A673 (cell line): ENCODE results near the gene WDR41.

ENCODE experiments used
- EZH2 ChIP-seq: fragments of 200-600 bp; sonication (generic); IDR thresholded peaks from 2 replicates; pipeline ENCODE4 v1.6.1; 2017; ENCODE audit warnings: borderline replicate concordance, low read depth, mild to moderate bottlenecking, mixed read lengths, antibody characterized with exemption, low read length; ENCODE audit not compliant: poor library complexity, severe bottlenecking
- TF ChIP-seq, protein P1 (sequence below): fragments of 300-800, 200-600 bp; sonication (generic); conservative IDR thresholded peaks from 2 replicates; pipeline ENCODE4 v1.5.1; 2017; ENCODE audit warnings: low read depth, mild to moderate bottlenecking, antibody characterized with exemption, low read length, moderate library complexity, mixed read lengths

DNA sequence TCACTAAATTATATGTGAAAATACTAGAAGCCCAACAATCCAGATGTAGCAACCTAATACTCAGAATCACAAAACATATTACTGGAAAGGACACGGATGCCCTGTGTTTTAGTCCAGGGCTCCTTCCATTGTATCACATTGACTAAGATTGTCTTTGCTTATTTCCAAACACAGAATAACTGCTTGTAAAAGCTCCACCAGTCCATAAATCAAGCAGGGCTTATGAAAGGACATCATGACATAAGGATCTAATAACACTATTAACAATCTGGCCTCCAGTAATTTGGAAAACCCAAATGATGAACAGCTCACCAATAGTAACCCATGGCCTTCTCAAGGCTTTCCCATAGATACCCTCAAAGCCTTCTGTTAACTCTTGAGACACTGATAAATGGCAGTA, 39.8 kb downstream of the WDR41 start:
- TF ChIP-seq, protein P1, sequence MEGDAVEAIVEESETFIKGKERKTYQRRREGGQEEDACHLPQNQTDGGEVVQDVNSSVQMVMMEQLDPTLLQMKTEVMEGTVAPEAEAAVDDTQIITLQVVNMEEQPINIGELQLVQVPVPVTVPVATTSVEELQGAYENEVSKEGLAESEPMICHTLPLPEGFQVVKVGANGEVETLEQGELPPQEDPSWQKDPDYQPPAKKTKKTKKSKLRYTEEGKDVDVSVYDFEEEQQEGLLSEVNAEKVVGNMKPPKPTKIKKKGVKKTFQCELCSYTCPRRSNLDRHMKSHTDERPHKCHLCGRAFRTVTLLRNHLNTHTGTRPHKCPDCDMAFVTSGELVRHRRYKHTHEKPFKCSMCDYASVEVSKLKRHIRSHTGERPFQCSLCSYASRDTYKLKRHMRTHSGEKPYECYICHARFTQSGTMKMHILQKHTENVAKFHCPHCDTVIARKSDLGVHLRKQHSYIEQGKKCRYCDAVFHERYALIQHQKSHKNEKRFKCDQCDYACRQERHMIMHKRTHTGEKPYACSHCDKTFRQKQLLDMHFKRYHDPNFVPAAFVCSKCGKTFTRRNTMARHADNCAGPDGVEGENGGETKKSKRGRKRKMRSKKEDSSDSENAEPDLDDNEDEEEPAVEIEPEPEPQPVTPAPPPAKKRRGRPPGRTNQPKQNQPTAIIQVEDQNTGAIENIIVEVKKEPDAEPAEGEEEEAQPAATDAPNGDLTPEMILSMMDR: no peak
- TF ChIP-seq EZH2: no peak
